NCI-H2227 (cell line): Measurements from ENCODE around the gene CTNND2.
A peak's percentile ranks its signal among the peaks of the same experiment; 100 is the strongest.
"Not testable (repeated sequence)": the region's sequence is repeated elsewhere in the genome, so short reads cannot be mapped to it uniquely, and the experiment has no call there.

Experiments
- DNase-seq: peaks from one replicate; lab custom pipeline; 2025; ENCODE audit not compliant: unreplicated experiment; lab: John Stamatoyannopoulos, UW

The CTNND2 gene

GRCh38 chr5:11482011-11482410 is 422.2 kb downstream of the CTNND2 start:
- DNase-seq: no peak

DNA sequence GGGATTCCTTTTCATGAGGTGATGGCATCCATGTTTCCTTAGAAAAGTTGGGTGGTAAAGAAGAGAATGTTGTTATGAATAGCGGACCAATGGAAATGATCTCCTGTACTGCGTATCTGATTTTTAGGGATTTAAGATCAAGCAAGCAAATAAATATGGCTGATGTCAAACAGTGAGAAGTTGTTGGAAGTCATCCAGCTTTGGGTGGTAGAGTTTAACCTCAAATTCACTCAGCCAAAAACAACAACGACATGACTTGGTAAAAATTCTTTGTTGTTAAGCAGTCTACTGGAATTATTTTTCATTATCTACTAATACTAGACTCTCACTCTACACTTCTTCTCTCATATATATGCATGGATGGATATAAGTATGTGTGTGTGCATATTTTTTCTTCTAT is 426.5 kb downstream of the CTNND2 start:
- no peak for DNase-seq

GRCh38 chr5:11476866-11477265 is 427.4 kb downstream of the CTNND2 start:
- DNase-seq: peak; percentile 11

- DNase-seq: no peak
Measured at GRCh38 chr5:11468334-11469039, 435.8 kb downstream of the CTNND2 start.

DNA sequence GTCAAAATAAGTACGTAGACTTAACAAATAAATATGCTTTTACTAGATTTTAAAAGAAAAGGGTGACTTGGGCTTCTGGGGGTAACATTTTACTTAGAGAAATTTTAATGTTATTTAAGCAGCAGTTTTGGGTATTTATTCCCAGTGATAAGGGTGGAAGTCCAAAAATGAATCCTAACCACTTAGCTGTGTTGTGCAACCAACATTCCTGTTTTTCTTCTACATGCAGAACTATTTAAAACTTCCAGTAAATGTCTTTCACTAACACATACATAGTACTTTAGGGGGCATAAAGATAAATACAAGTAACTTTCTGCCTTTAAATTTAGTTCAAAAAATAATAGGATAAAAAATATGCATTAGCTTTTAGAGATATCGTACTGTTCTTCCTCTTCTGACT is 436.7 kb downstream of the CTNND2 start:
- no peak for DNase-seq

- DNase-seq: no peak
Measured at GRCh38 chr5:11459716-11460115, 444.5 kb downstream of the CTNND2 start.

GRCh38 chr5:11455505-11455904 is 448.7 kb downstream of the CTNND2 start:
- peak; percentile 55 for DNase-seq

DNA sequence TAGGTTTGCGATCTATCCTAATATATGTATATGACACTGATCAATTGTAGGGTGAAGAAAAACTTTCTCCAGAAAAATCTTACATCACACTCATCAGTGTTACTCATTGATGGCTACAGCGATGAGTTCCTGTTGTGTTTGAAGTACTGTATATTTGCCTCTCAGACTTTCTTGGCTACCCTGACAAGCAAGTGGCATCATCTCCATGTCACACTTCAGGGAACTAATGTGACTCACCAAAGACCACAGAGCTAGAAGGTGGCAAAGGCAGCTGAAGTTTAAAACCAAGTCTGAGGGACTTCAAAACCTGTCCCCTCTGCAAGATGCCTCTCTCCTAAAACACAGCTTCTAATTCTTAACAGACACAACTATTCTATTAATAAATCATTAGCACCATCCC is 451.4 kb downstream of the CTNND2 start:
- no peak for DNase-seq

GRCh38 chr5:11449966-11450365 is 454.3 kb downstream of the CTNND2 start:
- no peak for DNase-seq

DNA sequence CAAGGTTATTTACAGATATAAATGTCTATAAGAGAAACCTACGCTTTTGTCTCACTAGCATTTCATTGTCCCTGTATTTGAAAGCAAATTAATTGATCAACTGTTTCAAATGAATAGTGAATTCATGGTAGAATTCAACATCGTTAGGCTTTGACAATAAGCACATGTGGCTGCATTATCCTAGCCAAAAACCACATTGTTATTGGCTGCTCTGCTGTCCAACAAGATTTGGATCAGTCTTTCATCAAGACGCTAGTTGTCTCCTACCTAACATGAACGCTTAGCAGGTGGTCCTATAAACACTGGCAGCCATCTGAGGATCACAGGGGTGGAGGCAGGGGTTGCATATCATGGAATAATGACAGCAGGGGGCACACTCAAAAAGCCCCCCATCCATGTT is 455.0 kb downstream of the CTNND2 start:
- no peak for DNase-seq

- no peak for DNase-seq
Measured at GRCh38 chr5:11443831-11444230, 460.4 kb downstream of the CTNND2 start.

DNA sequence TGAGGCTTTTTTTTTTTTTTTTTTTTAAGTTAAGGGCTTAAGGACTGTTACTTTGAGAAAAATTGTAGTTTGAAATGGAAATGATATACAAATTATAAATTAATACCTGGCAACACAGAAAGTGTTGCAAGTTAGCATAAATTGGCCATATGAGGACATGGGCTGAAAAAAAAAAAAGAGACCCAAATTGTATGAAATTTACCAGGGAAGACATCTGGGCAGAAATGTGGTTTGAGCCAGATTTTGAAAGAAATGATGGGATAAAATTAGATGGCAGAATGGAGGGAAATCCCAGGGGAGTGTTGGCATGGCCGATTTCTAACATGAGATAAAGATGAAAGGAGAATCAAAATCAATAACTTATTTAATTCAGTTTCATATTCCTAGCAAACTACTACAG is 472.1 kb downstream of the CTNND2 start:
- DNase-seq: no peak

DNA sequence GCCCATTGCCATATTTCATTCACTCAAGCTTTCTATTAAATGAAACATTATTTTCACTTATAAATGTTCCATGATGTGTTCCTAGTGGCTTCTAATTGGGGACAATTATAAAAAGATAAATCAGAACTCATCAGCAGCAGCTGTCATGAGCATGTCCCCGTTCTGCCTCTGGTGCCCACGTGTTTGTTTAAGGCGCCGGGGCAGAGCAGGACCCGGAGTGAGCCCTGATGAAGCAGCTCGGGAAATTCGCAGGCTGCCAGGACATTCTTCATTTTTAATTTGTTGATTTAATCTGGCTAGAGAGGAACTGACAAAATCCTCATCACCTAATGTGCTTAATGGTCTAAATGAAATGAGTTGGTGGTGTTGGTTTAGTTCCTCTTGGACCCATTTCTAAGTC is 475.0 kb downstream of the CTNND2 start:
- no peak for DNase-seq

DNA sequence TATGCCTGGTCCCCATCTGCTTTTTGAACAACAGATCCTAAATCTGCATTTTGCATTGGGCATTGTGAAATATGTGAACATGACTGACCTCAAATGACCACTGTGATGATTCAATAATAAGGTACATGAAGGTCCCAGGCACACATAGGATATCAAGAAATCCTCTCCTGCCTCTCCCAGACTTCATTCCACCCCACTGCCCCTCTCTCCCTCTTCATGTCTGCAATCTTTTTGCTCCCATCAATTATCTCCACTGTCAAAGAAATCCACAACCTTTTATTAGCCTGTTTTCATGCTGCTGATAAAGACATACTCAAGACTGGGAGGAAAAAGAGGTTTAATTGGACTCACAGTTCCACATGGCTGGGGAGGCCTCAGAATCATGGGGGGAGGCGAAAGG is 476.7 kb downstream of the CTNND2 start:
- DNase-seq: peak; percentile 50

GRCh38 chr5:11426442-11426841 is 477.8 kb downstream of the CTNND2 start:
- DNase-seq: no peak

DNA sequence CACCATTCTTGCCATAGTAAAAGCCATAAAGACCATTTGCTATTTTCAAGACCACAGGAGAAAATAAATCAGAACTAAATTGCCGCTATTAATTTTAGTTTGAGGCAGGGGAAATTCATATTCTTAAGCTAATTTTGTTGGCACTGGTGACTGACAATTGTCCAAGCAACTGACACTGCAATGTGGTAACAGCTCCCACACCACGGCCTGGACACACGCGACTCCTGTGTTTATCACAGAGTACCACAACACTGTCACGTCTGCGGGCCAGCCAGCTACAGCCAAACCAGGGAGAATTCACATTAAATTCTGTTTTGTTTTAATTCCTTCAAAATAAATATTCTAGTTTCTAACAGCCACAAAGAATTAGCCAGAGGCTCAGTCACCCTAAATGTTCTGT is 481.9 kb downstream of the CTNND2 start:
- no peak for DNase-seq

DNA sequence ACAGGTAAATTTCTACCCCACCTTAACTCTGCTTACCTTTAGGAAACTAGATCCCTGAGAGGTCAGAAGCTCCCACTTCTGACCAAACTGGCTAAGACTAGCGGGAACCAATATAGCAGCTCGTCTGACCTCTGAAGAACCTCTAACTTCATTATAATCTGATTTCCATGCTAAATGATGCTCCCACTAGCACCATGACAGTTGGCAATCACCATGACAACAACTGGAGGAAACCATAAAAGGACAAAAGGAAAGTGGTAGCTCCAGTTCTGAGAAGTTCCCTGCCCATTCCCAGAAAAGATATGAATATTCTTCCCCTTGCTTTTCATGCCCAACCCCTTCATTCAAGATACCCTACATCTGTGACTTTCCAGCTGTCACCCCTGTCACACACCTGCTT is 483.3 kb downstream of the CTNND2 start:
- DNase-seq: no peak

DNA sequence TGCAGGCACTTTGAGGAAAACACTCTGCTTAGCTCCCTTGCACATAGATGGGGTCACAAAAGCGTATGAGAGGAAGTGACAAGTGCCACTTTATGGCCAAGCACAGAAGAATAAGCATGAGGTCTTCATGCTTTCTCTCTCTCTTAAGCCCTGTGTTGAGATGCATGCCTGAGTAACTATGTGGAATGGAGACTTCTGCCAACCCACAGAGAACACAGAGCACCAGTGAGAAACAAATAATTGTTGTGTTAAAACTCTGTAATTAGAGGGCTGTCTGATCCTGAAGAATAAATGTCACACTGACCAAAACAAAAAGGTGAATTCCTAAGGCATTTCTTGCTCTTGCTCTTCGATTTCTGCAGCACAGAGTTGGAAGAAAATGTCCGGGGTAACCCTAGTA is 488.5 kb downstream of the CTNND2 start:
- no peak for DNase-seq

GRCh38 chr5:11414732-11415131 is 489.5 kb downstream of the CTNND2 start:
- not testable (repeated sequence) for DNase-seq

DNA sequence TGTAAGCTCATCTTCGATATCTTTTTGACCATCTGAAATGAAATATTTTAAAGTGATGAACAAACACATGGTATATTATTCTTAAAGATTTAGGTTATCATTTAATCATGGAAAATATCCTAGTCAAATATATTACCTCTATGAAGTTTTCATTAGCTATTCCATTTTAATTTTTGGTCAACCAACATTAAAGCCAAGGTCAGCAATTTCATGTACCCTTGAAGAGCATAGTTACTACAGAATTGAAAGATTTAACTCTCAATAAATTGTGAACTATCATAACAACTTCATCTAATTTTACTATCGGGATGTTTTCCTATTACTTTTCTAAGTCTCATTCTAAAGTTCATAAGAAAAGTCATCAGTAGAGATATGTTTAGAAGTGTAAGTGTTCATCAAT is 492.6 kb downstream of the CTNND2 start:
- DNase-seq: no peak

GRCh38 chr5:11407556-11408145 is 496.6 kb downstream of the CTNND2 start:
- no peak for DNase-seq

DNA sequence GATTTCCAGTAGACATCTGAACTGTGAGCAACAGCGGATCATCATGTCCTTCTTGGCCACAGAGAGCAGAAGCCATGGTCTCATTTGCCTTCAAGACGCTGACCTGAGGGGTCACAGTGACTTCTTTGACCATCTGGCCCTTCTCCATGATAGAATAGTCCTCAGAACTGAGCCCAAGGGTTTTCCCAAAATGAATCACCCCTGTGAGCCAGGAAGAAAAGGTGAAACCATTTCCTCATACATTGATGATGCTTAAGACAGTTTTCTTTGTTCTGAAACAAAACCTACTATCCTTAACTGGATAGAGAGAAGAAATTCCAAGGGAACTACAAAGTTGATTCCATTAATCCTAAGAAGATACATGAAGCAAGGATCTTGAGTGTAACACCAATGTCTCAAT is 503.9 kb downstream of the CTNND2 start:
- DNase-seq: no peak

- DNase-seq: no peak
Measured at GRCh38 chr5:11398728-11399127, 505.5 kb downstream of the CTNND2 start.
